GM23248 (cell line): ENCODE results near the gene TRRAP. TPM values are rescaled to one million over a fixed set of nuclear protein-coding genes. Genes with fewer than 3 reads are reported as not detected.

Experiments used
- DNase-seq: peaks from one replicate; pipeline ENCODE4 v3.0.0-alpha.2; 2015
- H2AFZ ChIP-seq: fragments of 200-600 bp; sonication (generic); 2 replicates; pipeline ENCODE4 v1.6.1; 2016; ENCODE audit warnings: antibody characterized with exemption
- H3F3A ChIP-seq: fragments of 200-600 bp; sonication (generic); 2 replicates; pipeline ENCODE4 v1.6.1; 2016; ENCODE audit warnings: mild to moderate bottlenecking, antibody characterized with exemption, mixed run types; ENCODE audit not compliant: insufficient read depth
- H3K27ac ChIP-seq: fragments of 200-600 bp; sonication (generic); 2 replicates; pipeline ENCODE4 v1.5.1; 2016; ENCODE audit warnings: mild to moderate bottlenecking
- H3K27me3 ChIP-seq: fragments of 200-600 bp; sonication (generic); replicated peaks from 2 replicates; pipeline ENCODE4 v1.6.1; 2016; ENCODE audit warnings: mild to moderate bottlenecking; ENCODE audit not compliant: insufficient read depth
- H3K36me3 ChIP-seq: fragments of 200-600 bp; sonication (generic); 2 replicates; pipeline ENCODE4 v1.6.1; 2016; ENCODE audit warnings: low read depth, mild to moderate bottlenecking
- H3K4me1 ChIP-seq: fragments of 200-600 bp; sonication (generic); 2 replicates; pipeline ENCODE4 v1.6.1; 2016; ENCODE audit warnings: mild to moderate bottlenecking; ENCODE audit not compliant: insufficient read depth
- H3K4me2 ChIP-seq: fragments of 200-600 bp; sonication (generic); one replicate; pipeline ENCODE4 v1.6.1; 2016; ENCODE audit warnings: mild to moderate bottlenecking; ENCODE audit not compliant: unreplicated experiment
- H3K4me3 ChIP-seq: fragments of 200-600 bp; sonication (generic); 2 replicates; pipeline ENCODE4 v1.5.1; 2016; ENCODE audit warnings: mild to moderate bottlenecking
- H3K79me2 ChIP-seq: fragments of 200-600 bp; sonication (generic); 2 replicates; pipeline ENCODE4 v1.6.1; 2016; ENCODE audit warnings: mild to moderate bottlenecking; ENCODE audit not compliant: insufficient read depth
- H3K9ac ChIP-seq: fragments of 200-600 bp; sonication (generic); 2 replicates; pipeline ENCODE4 v1.6.1; 2016; ENCODE audit warnings: mild to moderate bottlenecking
- H3K9me2 ChIP-seq: fragments of 200-600 bp; sonication (generic); 2 replicates; pipeline ENCODE4 v1.6.1; 2016; ENCODE audit warnings: mixed run types, mild to moderate bottlenecking, moderate library complexity; ENCODE audit not compliant: insufficient read depth
- H3K9me3 ChIP-seq: fragments of 200-600 bp; sonication (generic); one replicate; pipeline ENCODE4 v1.6.1; 2017; ENCODE audit warnings: low read depth
- H4K20me1 ChIP-seq: fragments of 200-600 bp; sonication (generic); 2 replicates; pipeline ENCODE4 v1.6.0; 2016; ENCODE audit not compliant: insufficient read depth
- EZH2 ChIP-seq: fragments of 200-600 bp; sonication (generic); IDR thresholded peaks from 2 replicates; pipeline ENCODE4 v1.6.1; 2018; ENCODE audit warnings: antibody characterized with exemption, mild to moderate bottlenecking; ENCODE audit not compliant: insufficient read depth, poor library complexity, severe bottlenecking
- EZH2phosphoT487 ChIP-seq: fragments of 200-600 bp; sonication (generic); IDR thresholded peaks from 2 replicates; pipeline ENCODE4 v1.6.1; 2018; ENCODE audit warnings: antibody characterized with exemption, moderate library complexity, mild to moderate bottlenecking, low read depth; ENCODE audit not compliant: insufficient read depth
- WGBS, 2 experiments: methylation state at CpG; one replicate each; pipeline ENCODE4 v1.1.6; 2015 to 2017; ENCODE audit warnings: low lambda C conversion rate in 2 of 2, low coverage in 1 of 2; ENCODE audit errors: missing lambda C conversion rate in 2 of 2; 5-methylcytosine and 5-hydroxymethylcytosine counted together
- in situ Hi-C: fragments of 300-500 bp; cut with MboI; formaldehyde crosslinking; loops from 2 replicates; pipeline ENCODE4 v1.15.0; 2020
- polyA plus RNA-seq: library from polyadenylated mRNA; unstranded; fragments of >200 nt; fragmentation: Nextera tagmentation; extraction: Ambion mirVana; gene quantifications from 2 replicates; pipeline ENCODE4 v1.2.1, GENCODE V29; 2016
- total RNA-seq: library from RNA; depleted of rRNA; stranded (reverse); fragments of >200 nt; shearing (Covaris generic); gene quantifications from 2 replicates; pipeline ENCODE4 v1.2.3, GENCODE V29; 2014

TRRAP gene
- total and polyA plus RNA-seq, 2 experiments from 2014 or later: 4.8 to 11.3 TPM

DNA sequence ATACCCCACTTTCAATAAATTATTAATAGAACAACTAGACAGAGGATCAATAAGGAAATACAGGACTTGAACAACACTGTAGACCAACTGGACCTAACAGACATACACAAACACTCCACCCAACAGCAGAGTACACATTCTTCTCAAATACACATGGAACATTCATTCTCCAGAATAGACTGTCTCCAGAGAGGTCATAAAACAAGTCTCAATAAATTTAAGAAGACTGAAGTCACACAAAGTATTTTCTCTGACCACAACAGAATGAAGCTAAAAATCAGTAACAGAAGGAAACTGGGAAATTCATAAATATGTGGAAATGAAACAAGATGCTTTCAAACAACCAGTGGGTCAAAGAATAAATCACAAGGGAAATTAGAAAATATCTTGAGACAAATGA lies 145.7 kb downstream of the TRRAP start:
- Histone ChIP-seq H3K27me3 (no peaks in the 10 kb centered on the region), H3K27ac (no peak overlapping the region), H3K9me2 (no peaks in the 10 kb centered on the region), H3K79me2 (peaks cover 49% of the 10 kb centered on the region), H3F3A (peaks cover 29% of the 10 kb centered on the region), H3K4me1 (no peaks in the 10 kb centered on the region), H3K9me3 (no peaks in the 10 kb centered on the region), H3K4me3 (no peak overlapping the region), H2AFZ (no peak overlapping the region), H3K4me2 (no peak overlapping the region), H3K9ac (no peak overlapping the region), H4K20me1 (no peaks in the 10 kb centered on the region), H3K36me3 (peaks cover 26% of the 10 kb centered on the region)
- in situ Hi-C loops: no loop called here
- DNase-seq: no peak
- TF ChIP-seq EZH2 (no peak), EZH2phosphoT487 (no peak)

DNA sequence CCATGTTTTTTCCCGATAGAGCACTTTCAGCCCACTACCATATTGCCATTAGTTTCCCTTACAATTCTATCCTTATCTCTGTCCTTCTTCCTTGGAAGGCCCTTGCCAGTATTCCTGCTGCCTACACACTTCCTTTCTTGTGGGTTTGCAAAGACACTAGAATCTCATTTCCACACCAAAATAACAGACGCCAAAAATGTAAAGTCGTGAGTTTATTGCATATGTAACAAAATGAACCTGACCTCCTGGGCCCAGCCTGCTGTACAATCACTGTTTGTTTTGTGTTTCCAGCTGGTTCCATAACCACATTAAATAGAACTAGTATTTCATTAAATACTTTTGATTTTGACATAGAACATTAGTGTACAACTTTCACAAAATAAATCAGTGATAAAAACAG lies 148.9 kb downstream of the TRRAP start:
- H3K9me2 ChIP-seq: no peaks in the 10 kb centered on the region
- H3K36me3 ChIP-seq: peaks cover 39% of the 10 kb centered on the region
- H4K20me1 ChIP-seq: no peaks in the 10 kb centered on the region
- no peak overlapping the region for H2AFZ ChIP-seq
- WGBS, 2 experiments: 52 to 54% methylated on average over 3 of the region's 3 CpGs
- H3K27me3 ChIP-seq: no peaks in the 10 kb centered on the region
- no peak for DNase-seq
- in situ Hi-C loops: no loop called here
- H3K79me2 ChIP-seq: peaks cover 32% of the 10 kb centered on the region
- no peak overlapping the region for H3K27ac ChIP-seq
- H3K9me3 ChIP-seq: no peaks in the 10 kb centered on the region
- H3K4me3 ChIP-seq: no peak overlapping the region
- H3F3A ChIP-seq: peaks cover 45% of the 10 kb centered on the region
- no peak overlapping the region for H3K9ac ChIP-seq
- no peak overlapping the region for H3K4me2 ChIP-seq
- no peaks in the 10 kb centered on the region for H3K4me1 ChIP-seq
- TF ChIP-seq EZH2 (no peak), EZH2phosphoT487 (no peak)

DNA sequence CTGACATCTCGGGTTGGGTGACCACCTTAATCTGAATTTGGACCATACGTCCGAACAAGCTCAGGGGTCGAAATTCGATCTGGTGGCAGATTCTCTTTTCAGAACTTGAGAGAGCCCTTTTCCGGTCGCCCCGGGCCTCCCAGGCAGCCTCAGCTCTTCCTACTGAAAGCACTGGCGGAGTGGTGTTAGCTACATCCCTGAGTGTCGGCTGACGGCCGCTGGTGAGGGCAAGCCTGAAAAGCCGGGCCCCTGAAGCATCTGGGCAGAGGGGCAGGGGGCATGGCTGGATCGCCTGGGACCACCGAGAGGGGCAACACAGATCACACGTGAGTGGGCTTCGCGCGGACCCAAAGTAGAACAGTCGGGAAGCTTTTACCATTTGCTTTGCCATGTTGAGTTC lies 149.5 kb downstream of the TRRAP start:
- no peak overlapping the region for H2AFZ ChIP-seq
- in situ Hi-C loops: no loop called here
- no peak for TF ChIP-seq EZH2
- no peak for TF ChIP-seq EZH2phosphoT487

DNA sequence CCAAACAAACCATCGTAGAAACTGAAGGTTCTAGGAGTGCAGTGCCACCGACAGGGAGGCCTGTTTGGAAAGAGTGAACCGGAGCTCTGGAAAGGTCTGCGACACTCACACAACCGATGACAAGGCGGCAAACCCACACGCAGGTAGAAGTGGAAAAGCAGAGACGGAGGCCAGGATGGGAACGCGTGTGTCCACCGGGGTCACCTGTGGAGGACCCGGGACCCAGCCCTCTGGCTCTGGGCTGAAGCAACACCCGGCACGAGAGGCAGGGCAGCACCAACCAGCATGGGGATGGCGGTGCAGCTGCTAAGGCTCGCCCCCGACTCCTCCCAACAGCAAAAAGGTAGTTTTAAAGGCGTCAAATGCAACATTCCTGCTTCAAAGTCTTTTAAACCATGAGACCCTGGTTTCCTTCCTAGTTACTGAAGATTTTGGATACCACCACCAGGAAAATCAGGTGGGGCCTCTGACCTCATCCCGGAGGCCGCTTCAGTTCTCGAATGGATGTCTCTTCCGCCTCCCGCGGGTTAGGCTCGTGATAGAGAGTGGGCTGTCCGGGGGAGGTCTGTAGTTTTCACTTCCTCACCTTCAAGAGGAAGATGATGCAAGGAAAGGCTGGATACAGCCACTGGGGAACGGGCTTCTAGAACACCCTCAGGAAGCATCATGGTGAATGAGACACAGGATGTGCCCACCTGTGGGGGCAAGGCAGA lies 150.1 kb downstream of the TRRAP start:
- Histone ChIP-seq H3K27me3 (no peaks in the 10 kb centered on the region), H2AFZ (no peak overlapping the region), H3F3A (peaks cover 40% of the 10 kb centered on the region), H4K20me1 (no peaks in the 10 kb centered on the region), H3K9ac (no peak overlapping the region), H3K36me3 (peaks cover 42% of the 10 kb centered on the region), H3K9me2 (no peaks in the 10 kb centered on the region), H3K4me3 (no peak overlapping the region), H3K4me1 (no peaks in the 10 kb centered on the region), H3K4me2 (no peak overlapping the region), H3K27ac (no peak overlapping the region), H3K9me3 (no peaks in the 10 kb centered on the region), H3K79me2 (peaks cover 28% of the 10 kb centered on the region)
- TF ChIP-seq EZH2: no peak
- TF ChIP-seq EZH2phosphoT487: no peak
- DNase-seq: no peak
- WGBS, 2 experiments: 96 to 97% methylated on average over 26 to 27 of the region's 27 CpGs
- in situ Hi-C loops: no loop called here

More for the DNA sequence above, 149.5 kb downstream of the TRRAP start:
- Histone ChIP-seq H3K9me2 (no peaks in the 10 kb centered on the region), H3K9me3 (no peaks in the 10 kb centered on the region), H3K36me3 (peaks cover 42% of the 10 kb centered on the region), H3K9ac (no peak overlapping the region), H3K4me2 (no peak overlapping the region), H3K79me2 (peaks cover 30% of the 10 kb centered on the region), H3K27ac (no peak overlapping the region), H3K4me3 (no peak overlapping the region), H3K4me1 (no peaks in the 10 kb centered on the region), H4K20me1 (no peaks in the 10 kb centered on the region), H3F3A (peaks cover 46% of the 10 kb centered on the region), H3K27me3 (no peaks in the 10 kb centered on the region)
- DNase-seq: no peak
- WGBS, 2 experiments: 94 to 96% methylated on average over 20 of the region's 20 CpGs
